ENCODE results near the gene PCDH9. TPM values are rescaled to one million over a fixed set of nuclear protein-coding genes. Genes with fewer than 3 reads are reported as not detected.
A peak's percentile ranks its signal among the peaks of the same experiment; 100 is the strongest.

The PCDH9 gene
- polyA plus RNA-seq, 1 experiment = 3.3 TPM

GRCh38 chr13:67001363-67001762 lies 228.8 kb downstream of the PCDH9 start:
- no peak for DNase-seq (ENCODE audit: low read depth, low spot score)
- no peaks in the 10 kb centered on the region for H3K27me3 ChIP-seq (ENCODE audit: control insufficient read depth, insufficient read depth, low read length)
- H3K27ac ChIP-seq (ENCODE audit: low read depth, low read length) = no peak overlapping the region
- POLR2A ChIA-PET = no interaction called here
- TF ChIP-seq CTCF (IDR thresholded peaks at IDR 0.05; ENCODE audit: low read depth, low read length) = no peak
- CTCF ChIA-PET = no interaction called here
- no peaks in the 10 kb centered on the region for H3K9me3 ChIP-seq (ENCODE audit: control insufficient read depth, insufficient read depth, low read length)
- H3K4me3 ChIP-seq (ENCODE audit: low read depth, low read length) = no peak overlapping the region

GRCh38 chr13:66996503-66996902 lies 233.6 kb downstream of the PCDH9 start:
- Histone ChIP-seq H3K9me3 (ENCODE audit: control insufficient read depth, insufficient read depth, low read length) (no peaks in the 10 kb centered on the region), H3K27ac (ENCODE audit: low read depth, low read length) (no peak overlapping the region), H3K27me3 (ENCODE audit: control insufficient read depth, insufficient read depth, low read length) (no peaks in the 10 kb centered on the region), H3K4me3 (ENCODE audit: low read depth, low read length) (no peak overlapping the region)
- CTCF ChIA-PET = interaction anchor here (2.1 kb wide), 1 partner anchor 13 kb away, joined by 6 read pairs; no protein-coding TSS in a partner anchor
- no peak for DNase-seq (ENCODE audit: low read depth, low spot score)
- POLR2A ChIA-PET = no interaction called here
- TF ChIP-seq CTCF (IDR thresholded peaks at IDR 0.05; ENCODE audit: low read depth, low read length) = no peak

GRCh38 chr13:66995203-66995611 lies 234.9 kb downstream of the PCDH9 start:
- CTCF ChIA-PET = interaction anchor here (1.0 to 2.1 kb wide), 4 partner anchors 14 to 37 kb away, joined by 3 to 7 read pairs (median 6); no protein-coding TSS in a partner anchor
- no peak for DNase-seq (ENCODE audit: low read depth, low spot score)

GRCh38 chr13:66994517-66995202 lies 235.5 kb downstream of the PCDH9 start:
- no peak overlapping the region for H3K27ac ChIP-seq (ENCODE audit: low read depth, low read length)
- no peaks in the 10 kb centered on the region for H3K27me3 ChIP-seq (ENCODE audit: control insufficient read depth, insufficient read depth, low read length)
- no peak for TF ChIP-seq CTCF (IDR thresholded peaks at IDR 0.05; ENCODE audit: low read depth, low read length)
- DNase-seq (ENCODE audit: low read depth, low spot score) = no peak
- H3K4me3 ChIP-seq (ENCODE audit: low read depth, low read length) = no peak overlapping the region
- ChIA-PET CTCF (interaction anchor here (0.7 to 2.1 kb wide), 28 partner anchors 10 to 434 kb away, joined by 3 to 14 read pairs (median 4); no protein-coding TSS in a partner anchor), POLR2A (no interaction called here)
- no peaks in the 10 kb centered on the region for H3K9me3 ChIP-seq (ENCODE audit: control insufficient read depth, insufficient read depth, low read length)

More at GRCh38 chr13:66995203-66995611, 234.9 kb downstream of the PCDH9 start:
- H3K27ac ChIP-seq (ENCODE audit: low read depth, low read length) = no peak overlapping the region
- H3K4me3 ChIP-seq (ENCODE audit: low read depth, low read length) = no peak overlapping the region
- H3K27me3 ChIP-seq (ENCODE audit: control insufficient read depth, insufficient read depth, low read length) = no peaks in the 10 kb centered on the region
- POLR2A ChIA-PET = no interaction called here
- TF ChIP-seq CTCF (IDR thresholded peaks at IDR 0.05; ENCODE audit: low read depth, low read length) = no peak
- no peaks in the 10 kb centered on the region for H3K9me3 ChIP-seq (ENCODE audit: control insufficient read depth, insufficient read depth, low read length)

- DNase-seq (ENCODE audit: low read depth, low spot score) = no peak
- ChIA-PET POLR2A (no interaction called here), CTCF (interaction anchor here (0.6 to 2.0 kb wide), 28 partner anchors 9 to 433 kb away, joined by 3 to 14 read pairs (median 4); no protein-coding TSS in a partner anchor)
- H3K27me3 ChIP-seq (ENCODE audit: control insufficient read depth, insufficient read depth, low read length) = no peaks in the 10 kb centered on the region
- peak; percentile 81 for TF ChIP-seq CTCF (IDR thresholded peaks at IDR 0.05; ENCODE audit: low read depth, low read length)
- no peaks in the 10 kb centered on the region for H3K9me3 ChIP-seq (ENCODE audit: control insufficient read depth, insufficient read depth, low read length)
- H3K4me3 ChIP-seq (ENCODE audit: low read depth, low read length) = peak overlapping the region; percentile 33
- no peak overlapping the region for H3K27ac ChIP-seq (ENCODE audit: low read depth, low read length)
These were observed 236.0 kb downstream of the PCDH9 start for GRCh38 chr13:66994097-66994496.

Data from AG04450 (cell line).